B cell (primary cell): ENCODE results near the gene PLP2. TPM values are rescaled to one million over a fixed set of nuclear protein-coding genes. Genes with fewer than 3 reads are reported as not detected.
"Not testable (repeated sequence)": the region's sequence is repeated elsewhere in the genome, so short reads cannot be mapped to it uniquely, and the experiment has no call there.

ENCODE experiments used
- ATAC-seq: fragments of 200-7000 bp; cut with Tn5 transposase; one replicate; pipeline ENCODE4 v1.10.0; 2021; ENCODE audit warnings: low read depth, mild to moderate bottlenecking, moderate number of reproducible peaks, moderate library complexity
- CTCF ChIA-PET: fragments of 350-600 bp; sonication (Branson Sonifier 250); formaldehyde crosslinking; loops from one replicate; lab custom pipeline; 2021; ENCODE audit warnings: antibody characterized with exemption, inconsistent platforms; lab: Charles Lee
- POLR2A ChIA-PET: fragments of 350-600 bp; sonication (Branson Sonifier 250); formaldehyde crosslinking; loops from one replicate; lab custom pipeline; 2021; ENCODE audit warnings: antibody characterized with exemption; lab: Charles Lee
- DNase-seq: peaks from one replicate; pipeline ENCODE4 v3.0.0; 2013
- H2AFZ ChIP-seq: 2 replicates; pipeline ENCODE4 v1.6.1; 2012; ENCODE audit warnings: mild to moderate bottlenecking, low read depth, low read length; ENCODE audit not compliant: insufficient read depth, poor library complexity, severe bottlenecking
- H3K27ac ChIP-seq, 2 donors: 1 replicate in 1 of 2; 2 replicates in 1 of 2; pipeline ENCODE4 v1.5.1; 2012 to 2013; ENCODE audit warnings: low read length in 2 of 2, mild to moderate bottlenecking in 2 of 2, moderate library complexity in 1 of 2
- H3K27me3 ChIP-seq, 4 experiments: fragments of 200-600 bp in 1 of 4; sonication (generic) in 1 of 4; replicated peaks in 1 of 4; 1 replicate in 2 of 4; 2 replicates in 2 of 4; pipeline versions ENCODE4 v1.6.1 to v1.7.0; 2013 to 2016; ENCODE audit warnings: low read length in 3 of 4, mild to moderate bottlenecking in 2 of 4, mixed read lengths in 1 of 4, moderate library complexity in 1 of 4; ENCODE audit not compliant: insufficient read depth in 4 of 4, control insufficient read depth in 3 of 4; ENCODE audit errors: control extremely low read depth in 1 of 4
- H3K36me3 ChIP-seq, 2 experiments: replicated peaks in 1 of 2; 1 replicate in 1 of 2; 2 replicates in 1 of 2; pipeline versions ENCODE4 v1.6.1 to v1.7.1; 2013; ENCODE audit warnings: low read length in 1 of 2; ENCODE audit not compliant: insufficient read depth in 2 of 2, control insufficient read depth in 1 of 2; ENCODE audit errors: control extremely low read depth in 1 of 2, extremely low read depth in 1 of 2
- H3K4me1 ChIP-seq, 2 donors: fragments of 200-600 bp in 1 of 2; sonication (generic) in 1 of 2; 1 replicate in 1 of 2; 2 replicates in 1 of 2; pipeline versions ENCODE4 v1.5.1 to v1.6.1; 2013 to 2017; ENCODE audit warnings: low read length in 2 of 2; ENCODE audit not compliant: control insufficient read depth in 2 of 2, insufficient read depth in 2 of 2
- H3K4me2 ChIP-seq: replicated peaks from 2 replicates; pipeline ENCODE3; 2012; ENCODE audit warnings: mild to moderate bottlenecking, low read depth, low read length; ENCODE audit not compliant: poor library complexity, severe bottlenecking
- H3K4me3 ChIP-seq, 5 experiments: fragments of 200-600 bp in 1 of 5; sonication (generic) in 1 of 5; 1 replicate in 3 of 5; 2 replicates in 2 of 5; pipeline versions ENCODE4 v1.5.1 to v1.7.0; 2011 to 2016; ENCODE audit warnings: low read length in 4 of 5, mild to moderate bottlenecking in 4 of 5, low read depth in 2 of 5, control low read depth in 1 of 5, moderate library complexity in 1 of 5; ENCODE audit not compliant: insufficient read depth in 1 of 5; ENCODE audit errors: control extremely low read depth in 1 of 5, extremely low read depth in 1 of 5
- H3K79me2 ChIP-seq: fragments of 200-600 bp; sonication (generic); one replicate; pipeline ENCODE4 v1.6.0; 2016; ENCODE audit warnings: low read length; ENCODE audit not compliant: control insufficient read depth, insufficient read depth
- H3K9ac ChIP-seq: fragments of 200-600 bp; sonication (generic); 2 replicates; pipeline ENCODE4 v1.6.1; 2017; ENCODE audit warnings: mild to moderate bottlenecking, low read length, moderate library complexity
- H3K9me3 ChIP-seq, 3 donors: one replicate each; pipeline versions ENCODE4 v1.6.1 to v1.7.1; 2013; ENCODE audit warnings: low read length in 2 of 3; ENCODE audit not compliant: control insufficient read depth in 2 of 3, insufficient read depth in 1 of 3; ENCODE audit errors: control extremely low read depth in 1 of 3
- H4K20me1 ChIP-seq: 2 replicates; pipeline ENCODE4 v1.6.0; 2012; ENCODE audit warnings: mild to moderate bottlenecking, low read length; ENCODE audit not compliant: insufficient read depth, control insufficient read depth, poor library complexity, severe bottlenecking
- H3K27ac Mint-ChIP-seq: one replicate; pipeline ENCODE4 v1.8.0; 2021; ENCODE audit warnings: mixed read lengths
- H3K27me3 Mint-ChIP-seq: one replicate; pipeline ENCODE4 v1.8.0; 2021; ENCODE audit warnings: mixed read lengths
- H3K4me1 Mint-ChIP-seq: one replicate; pipeline ENCODE4 v1.8.0; 2021; ENCODE audit warnings: mixed read lengths
- H3K4me3 Mint-ChIP-seq: one replicate; pipeline ENCODE4 v1.8.0; 2021; ENCODE audit warnings: mixed read lengths
- H3K9me3 Mint-ChIP-seq: one replicate; pipeline ENCODE4 v1.8.0; 2022; ENCODE audit warnings: mixed read lengths; ENCODE audit not compliant: insufficient read depth
- EZH2 ChIP-seq: IDR thresholded peaks from 2 replicates; pipeline ENCODE4 v1.6.1; 2012; ENCODE audit warnings: borderline replicate concordance, low read depth, mild to moderate bottlenecking, moderate library complexity, low read length; ENCODE audit not compliant: insufficient read depth, poor library complexity, severe bottlenecking
- WGBS: methylation state at CpG from one replicate; pipeline ENCODE4 v1.1.5; 2013; ENCODE audit warnings: missing lambda C conversion rate; ENCODE audit not compliant: insufficient coverage; 5-methylcytosine and 5-hydroxymethylcytosine counted together
- intact Hi-C: fragments of 100-400 bp; cut with micrococcal nuclease; formaldehyde crosslinking; loops from one replicate; pipeline ENCODE4 v1.10.0; 2022
- polyA plus RNA-seq: library from polyadenylated mRNA; depleted of rRNA; stranded (reverse); fragments of >200 nt; gene quantifications from 2 replicates; pipeline ENCODE4 v1.2.3, GENCODE V29; 2012
- total RNA-seq, 2 donors: library from RNA; stranded (reverse); fragments of 120-200 nt in 1 of 2; gene quantifications; 1 replicate in 1 of 2; 2 replicates in 1 of 2; pipeline versions ENCODE4 v1.2.3 to v1.2.4, GENCODE V29; 2013 to 2022
- TF ChIP-seq, protein P1 (sequence below): fragments of 200-600 bp; IDR thresholded peaks from one replicate; pipeline ENCODE4 v1.8.0; 2022; ENCODE audit warnings: antibody characterized with exemption, mild to moderate bottlenecking

PLP2 gene
- total and polyA plus RNA-seq, 2 donors (not counting 1 experiment from before 2014, with no cell fraction given), result 194 to 214 TPM

DNA sequence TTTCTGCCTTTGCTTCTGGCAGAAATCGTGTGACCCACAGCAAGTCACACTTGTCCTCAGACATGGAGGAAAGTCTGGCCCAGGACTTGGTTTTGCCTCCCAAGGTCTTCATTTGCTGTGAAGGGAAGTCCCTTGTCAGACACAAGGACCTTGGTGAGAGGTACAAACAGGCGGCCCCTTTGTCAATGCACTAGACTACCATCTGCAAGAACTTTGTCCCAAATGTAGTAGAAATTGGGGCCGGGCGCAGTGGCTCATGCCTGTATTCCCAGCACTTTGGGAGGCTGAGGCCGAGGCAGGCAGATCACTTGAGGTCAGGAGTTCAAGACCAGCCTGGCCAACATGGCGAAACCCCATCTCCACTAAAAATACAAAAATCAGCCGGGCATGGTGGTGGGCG lies 1.8 kb downstream of the PLP2 start:
- H2AFZ ChIP-seq, H3K9ac ChIP-seq, DNase-seq, H3K27me3 Mint-ChIP-seq, H4K20me1 ChIP-seq, H3K79me2 ChIP-seq, H3K9me3 Mint-ChIP-seq, ATAC-seq, H3K4me3 ChIP-seq, H3K9me3 ChIP-seq, H3K27me3 ChIP-seq, POLR2A ChIA-PET: not testable (repeated sequence)
- H3K4me2 ChIP-seq, result peak overlapping the region; percentile 82
- Mint-ChIP-seq H3K4me3 (peak overlapping the region; percentile 90), H3K27ac (peak overlapping the region; percentile 92), H3K4me1 (peaks cover 39% of the 10 kb centered on the region)
- CTCF ChIA-PET, result interaction anchor here (1.7 kb wide), 1 partner anchor 11 kb away, joined by 4 read pairs; no protein-coding TSS in a partner anchor
- H3K36me3 ChIP-seq, result peaks cover 0 to 22% of the 10 kb centered on the region in 2 experiments
- intact Hi-C loops, result loop anchor here (2.0 to 5.0 kb wide), 2 partner anchors 17 to 256 kb away; partner anchors contain the start of gene PIM2
- H3K4me1 ChIP-seq, result peaks cover 10 to 32% of the 10 kb centered on the region in 2 donors
- H3K27ac ChIP-seq, result peak overlapping the region; percentile 74 to 84
- WGBS, result 100% methylated on average over 3 of the region's 8 CpGs

DNA sequence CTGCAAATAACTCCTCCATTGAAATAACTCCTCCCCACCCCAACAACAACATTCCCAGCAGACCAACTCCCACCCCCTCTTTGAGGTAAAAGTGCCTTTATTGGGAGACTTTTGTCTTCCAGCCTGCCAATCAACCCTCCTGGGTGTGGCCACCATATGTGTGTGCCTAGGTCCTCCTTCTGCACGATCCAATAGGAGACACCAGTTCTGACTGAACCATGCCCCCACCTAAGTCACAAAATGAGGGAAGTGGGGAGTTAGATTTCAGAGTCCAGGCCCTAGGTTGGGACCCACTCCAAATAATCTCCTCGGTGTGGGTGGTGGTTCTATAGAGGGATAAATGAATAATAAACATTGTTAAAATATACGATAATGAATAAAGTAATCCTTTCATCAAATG lies 3.0 kb downstream of the PLP2 start:
- peaks cover 6 to 24% of the 10 kb centered on the region in 2 donors for H3K4me1 ChIP-seq
- no peaks in the 10 kb centered on the region for H3K27me3 Mint-ChIP-seq
- no peak overlapping the region for H3K4me2 ChIP-seq
- peaks cover 9% of the 10 kb centered on the region for H4K20me1 ChIP-seq
- H3K27ac ChIP-seq, result no peak overlapping the region
- no peak overlapping the region for H2AFZ ChIP-seq
- peaks cover 9% of the 10 kb centered on the region for H3K79me2 ChIP-seq
- H3K36me3 ChIP-seq, result peaks cover 0 to 28% of the 10 kb centered on the region in 2 experiments
- H3K9me3 Mint-ChIP-seq, result no peaks in the 10 kb centered on the region
- H3K4me1 Mint-ChIP-seq, result peaks cover 34% of the 10 kb centered on the region
- no peaks in the 10 kb centered on the region for H3K27me3 ChIP-seq
- ATAC-seq (no peak), DNase-seq (no peak)
- no peaks in the 10 kb centered on the region for H3K9me3 ChIP-seq
- WGBS, result no CpG with 5 or more reads among the region's 3 CpGs
- ChIA-PET CTCF (no interaction called here), POLR2A (no interaction called here)
- TF ChIP-seq, protein P1, sequence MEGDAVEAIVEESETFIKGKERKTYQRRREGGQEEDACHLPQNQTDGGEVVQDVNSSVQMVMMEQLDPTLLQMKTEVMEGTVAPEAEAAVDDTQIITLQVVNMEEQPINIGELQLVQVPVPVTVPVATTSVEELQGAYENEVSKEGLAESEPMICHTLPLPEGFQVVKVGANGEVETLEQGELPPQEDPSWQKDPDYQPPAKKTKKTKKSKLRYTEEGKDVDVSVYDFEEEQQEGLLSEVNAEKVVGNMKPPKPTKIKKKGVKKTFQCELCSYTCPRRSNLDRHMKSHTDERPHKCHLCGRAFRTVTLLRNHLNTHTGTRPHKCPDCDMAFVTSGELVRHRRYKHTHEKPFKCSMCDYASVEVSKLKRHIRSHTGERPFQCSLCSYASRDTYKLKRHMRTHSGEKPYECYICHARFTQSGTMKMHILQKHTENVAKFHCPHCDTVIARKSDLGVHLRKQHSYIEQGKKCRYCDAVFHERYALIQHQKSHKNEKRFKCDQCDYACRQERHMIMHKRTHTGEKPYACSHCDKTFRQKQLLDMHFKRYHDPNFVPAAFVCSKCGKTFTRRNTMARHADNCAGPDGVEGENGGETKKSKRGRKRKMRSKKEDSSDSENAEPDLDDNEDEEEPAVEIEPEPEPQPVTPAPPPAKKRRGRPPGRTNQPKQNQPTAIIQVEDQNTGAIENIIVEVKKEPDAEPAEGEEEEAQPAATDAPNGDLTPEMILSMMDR, result no peak
- TF ChIP-seq EZH2, result no peak
- no peak overlapping the region for H3K4me3 Mint-ChIP-seq
- no peak overlapping the region for H3K9ac ChIP-seq
- peak overlapping the region; percentile 37 for H3K27ac Mint-ChIP-seq
- no peak overlapping the region for H3K4me3 ChIP-seq
- intact Hi-C loops, result loop anchor here (5.0 kb wide), 1 partner anchor 257 kb away; the partner anchor contains the start of gene PIM2
